Measurements from ENCODE around the gene DEPDC5.
A peak's percentile ranks its signal among the peaks of the same experiment; 100 is the strongest.

DEPDC5 gene

GRCh38 chr22:31853736-31854495 lies 100.1 kb downstream of the DEPDC5 start:
- DNase-seq = no peak

DNA sequence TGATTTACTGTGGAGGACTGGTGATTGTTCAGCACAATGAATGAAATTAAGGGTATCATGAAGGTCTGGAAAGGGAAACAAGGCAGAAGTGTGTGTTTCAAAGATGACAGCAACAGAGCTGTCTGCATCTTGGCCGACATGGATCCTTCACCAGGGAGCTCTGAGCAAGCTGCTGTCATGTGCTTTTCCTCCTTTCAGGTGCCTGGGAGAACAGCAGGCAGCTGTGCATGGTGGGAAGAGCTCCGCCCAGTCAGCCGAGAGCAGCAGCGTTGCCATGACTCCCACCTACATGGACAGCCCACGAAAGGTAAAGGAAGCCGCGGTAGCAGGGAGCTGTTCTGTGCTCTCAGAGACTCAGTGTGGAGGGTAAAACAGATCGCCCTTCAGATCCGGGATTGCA lies 103.4 kb downstream of the DEPDC5 start:
- DNase-seq = peak; percentile 53

- DNase-seq = no peak
These were observed 107.5 kb downstream of the DEPDC5 start for GRCh38 chr22:31861226-31861840.

GRCh38 chr22:31866918-31867317 lies 113.1 kb downstream of the DEPDC5 start:
- DNase-seq = no peak

GRCh38 chr22:31867386-31868153 lies 113.8 kb downstream of the DEPDC5 start:
- DNase-seq = no peak

DNA sequence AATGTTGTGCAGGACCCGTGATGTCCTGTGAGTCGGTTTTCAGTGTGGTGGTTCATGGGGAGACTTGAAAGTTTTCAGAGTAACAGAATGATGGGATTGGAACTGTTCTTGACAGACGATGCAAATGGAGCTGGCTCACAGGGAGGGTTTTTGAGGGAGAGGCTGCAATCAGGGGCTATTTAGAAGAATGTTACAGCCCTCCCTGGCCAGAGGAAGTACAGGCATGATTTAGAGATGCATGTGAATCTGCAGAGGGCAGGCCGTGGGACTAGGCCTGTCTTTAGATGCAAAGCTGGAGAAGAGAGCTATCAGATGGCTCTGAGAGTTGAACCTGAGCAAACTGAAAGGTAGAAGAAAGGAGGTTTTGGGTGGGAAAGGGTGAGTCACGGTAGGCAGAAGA lies 115.9 kb downstream of the DEPDC5 start:
- DNase-seq = no peak

DNA sequence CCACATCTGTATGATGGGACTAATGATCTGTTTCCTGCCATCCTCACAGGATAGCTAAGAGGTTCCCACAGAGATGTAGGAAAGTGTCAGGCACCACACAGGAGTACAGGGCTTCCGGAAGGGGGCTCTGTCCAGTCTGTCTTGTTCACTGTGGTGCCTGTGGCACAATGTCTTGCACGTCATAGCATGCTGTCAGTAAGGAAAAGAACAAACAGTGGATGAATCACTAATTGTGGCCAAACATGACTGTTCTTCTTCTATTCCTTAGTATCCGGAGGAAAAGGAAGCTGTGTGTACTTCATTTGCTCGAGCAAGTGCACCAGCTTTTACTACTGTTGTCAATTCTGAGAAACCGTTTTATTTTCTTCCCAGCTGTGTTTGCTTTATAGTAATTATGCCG lies 117.1 kb downstream of the DEPDC5 start:
- no peak for DNase-seq

- no peak for DNase-seq
These were observed 117.7 kb downstream of the DEPDC5 start for GRCh38 chr22:31871480-31871879.

- no peak for DNase-seq
These were observed 118.4 kb downstream of the DEPDC5 start for GRCh38 chr22:31872209-31872608.

DNA sequence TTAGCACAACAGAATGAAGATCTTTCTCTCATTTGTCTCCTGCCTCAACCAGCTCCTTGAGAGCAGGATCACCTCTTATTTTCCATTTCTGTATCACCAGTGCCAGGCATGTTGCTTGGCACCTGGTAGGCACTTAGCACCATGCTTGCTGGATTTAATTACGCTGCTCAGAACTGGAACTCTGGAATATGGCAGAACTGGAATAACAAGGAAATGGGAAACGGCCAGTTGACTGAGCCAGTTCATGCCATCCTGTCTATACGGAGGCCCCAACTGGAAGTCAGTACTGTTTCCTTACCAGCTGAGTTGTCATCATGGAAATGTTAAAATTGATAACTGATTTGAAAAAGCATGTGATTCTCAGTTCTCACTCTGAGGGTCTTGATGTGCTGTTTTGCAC lies 121.0 kb downstream of the DEPDC5 start:
- no peak for DNase-seq

GRCh38 chr22:31876156-31876920 lies 122.5 kb downstream of the DEPDC5 start:
- DNase-seq = no peak

- no peak for DNase-seq
These were observed 125.8 kb downstream of the DEPDC5 start for GRCh38 chr22:31879585-31879984.

DNA sequence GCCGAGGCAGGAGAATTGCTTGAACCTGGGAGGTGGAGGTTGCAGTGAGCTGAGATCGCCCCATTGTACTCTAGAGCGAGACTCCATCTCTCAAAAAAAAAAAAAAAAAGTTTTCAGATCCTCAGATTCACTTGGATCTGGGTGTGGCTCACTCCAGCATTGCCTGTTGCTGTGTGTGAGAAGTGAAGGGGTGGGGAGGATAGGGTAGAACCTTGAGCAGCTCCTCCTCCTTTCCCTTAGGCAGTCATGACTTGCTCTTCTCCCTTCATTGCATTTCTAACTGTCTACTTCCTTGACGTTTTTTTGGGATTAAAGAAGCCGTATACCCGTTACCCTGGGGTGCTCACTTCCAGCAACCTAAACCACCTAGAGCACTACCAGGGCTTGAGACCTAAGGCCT lies 127.4 kb downstream of the DEPDC5 start:
- no peak for DNase-seq

DNA sequence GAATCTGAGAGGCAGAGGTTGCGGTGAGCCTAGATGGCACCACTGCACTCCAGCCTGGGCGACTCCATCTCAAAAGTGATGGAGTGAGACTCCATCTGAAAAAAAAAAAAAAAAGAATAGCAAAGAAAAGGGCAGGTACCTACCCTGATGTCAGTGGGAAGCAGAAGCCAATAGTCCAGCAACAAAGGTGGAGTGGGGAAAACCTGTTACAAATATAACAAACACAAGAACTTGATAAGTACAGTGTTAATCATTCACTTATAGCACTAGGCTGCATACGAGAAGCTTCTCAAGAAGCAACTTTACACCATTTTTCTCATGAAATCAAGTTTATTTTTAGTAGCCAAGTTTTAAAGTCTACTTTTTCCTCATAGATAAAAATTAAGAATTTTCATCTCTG lies 128.0 kb downstream of the DEPDC5 start:
- DNase-seq = no peak

DNA sequence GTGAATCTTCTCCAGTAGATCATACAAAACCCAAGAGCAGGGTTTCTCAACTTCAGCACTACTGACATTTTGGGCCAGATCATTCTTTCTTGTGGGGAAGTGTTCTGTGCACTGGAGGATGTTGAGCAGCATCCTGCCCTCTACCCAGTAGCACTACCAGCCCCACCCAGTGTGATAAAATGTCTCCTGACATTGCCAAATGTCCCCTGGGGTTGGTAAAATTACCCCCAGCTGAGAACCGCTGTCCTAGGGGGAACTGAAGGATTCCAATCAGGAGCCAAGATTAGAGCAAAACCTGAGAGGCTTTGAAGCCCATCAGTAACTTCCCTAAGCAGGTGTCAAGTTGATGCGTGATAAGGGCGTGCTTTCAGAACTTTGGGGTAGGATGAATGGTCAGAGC lies 129.2 kb downstream of the DEPDC5 start:
- no peak for DNase-seq

DNA sequence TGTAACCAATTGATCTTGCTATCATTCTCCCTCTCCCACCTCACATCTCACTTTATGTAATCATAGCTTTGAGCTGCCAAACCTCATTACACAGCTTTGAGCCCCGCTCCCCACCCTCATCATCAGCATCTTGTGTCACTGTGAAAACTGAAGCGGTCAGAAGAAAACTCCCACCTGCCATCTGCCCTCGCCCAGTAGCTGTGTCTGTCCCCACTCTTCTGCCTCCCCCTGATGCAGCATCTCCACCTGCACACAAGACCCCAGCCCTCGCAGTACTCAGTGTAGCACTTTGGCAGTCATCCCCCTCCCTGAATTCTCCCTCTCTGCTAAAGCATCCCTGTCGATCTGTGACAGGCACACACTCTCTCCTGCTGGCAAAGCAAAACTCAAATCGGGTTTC lies 130.2 kb downstream of the DEPDC5 start:
- DNase-seq = no peak

GRCh38 chr22:31891366-31892079 lies 137.7 kb downstream of the DEPDC5 start:
- no peak for DNase-seq

DNA sequence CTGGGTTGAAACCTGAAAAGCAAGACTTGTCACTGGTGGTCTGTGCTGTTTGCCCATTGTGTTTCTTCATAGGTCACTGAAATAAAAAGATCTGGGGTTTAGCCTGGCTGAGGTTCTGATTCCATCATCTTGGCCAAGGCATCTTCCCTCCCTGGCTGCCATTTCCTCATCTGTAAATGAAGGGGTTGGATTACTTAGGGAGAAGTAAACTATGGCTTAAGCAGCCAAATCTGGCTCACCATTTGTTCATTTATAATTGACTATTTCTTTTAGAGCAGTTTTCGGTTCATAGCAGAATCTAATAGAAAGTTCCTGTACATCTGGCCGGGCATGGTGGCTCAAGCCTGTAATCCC lies 138.2 kb downstream of the DEPDC5 start:
- no peak for DNase-seq

DNA sequence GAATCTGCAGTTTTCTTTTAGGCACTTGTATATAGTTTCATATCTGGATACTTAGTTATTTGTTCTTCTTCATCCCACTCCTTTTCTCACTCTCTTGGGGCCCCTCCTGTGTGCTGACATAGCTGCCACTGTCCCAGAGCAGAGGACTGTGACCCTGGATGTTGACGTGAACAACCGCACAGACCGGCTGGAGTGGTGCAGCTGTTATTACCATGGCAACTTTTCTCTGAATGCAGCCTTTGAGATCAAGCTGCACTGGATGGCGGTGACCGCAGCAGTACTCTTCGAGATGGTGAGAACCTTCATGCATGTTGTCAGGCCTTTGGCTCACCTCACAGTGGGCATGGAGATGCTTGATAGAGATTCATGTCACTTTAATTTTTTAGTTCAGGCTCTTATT lies 139.6 kb downstream of the DEPDC5 start:
- DNase-seq = no peak

GRCh38 chr22:31895411-31896123 lies 141.7 kb downstream of the DEPDC5 start:
- no peak for DNase-seq

GRCh38 chr22:31896472-31896871 lies 142.7 kb downstream of the DEPDC5 start:
- no peak for DNase-seq
